K562 (cell line): ENCODE results near the gene TRAP1. TPM values are rescaled to one million over a fixed set of nuclear protein-coding genes. Genes with fewer than 3 reads are reported as not detected.

ENCODE experiments used
- ATAC-seq: fragments of 200-7000 bp; cut with Tn5 transposase; 3 replicates; pipeline ENCODE4 v1.9.1; 2020; ENCODE audit warnings: moderate library complexity
- BruUV-seq: library from RNA; stranded (reverse); fragments of 400-500 nt; replicated peaks from 2 replicates; lab custom pipeline; 2021; lab: Mats Ljungman, UMichigan
- CTCF ChIA-PET: fragments of 300-600 bp; formaldehyde crosslinking; extraction: SDS; loops from one replicate; lab custom pipeline; 2021; ENCODE audit warnings: low intra/inter-chr PET ratio; lab: Yijun Ruan, JAX
- POLR2A ChIA-PET: fragments of 300-600, 350-650 bp; sonication (Branson Sonifier 250); formaldehyde crosslinking; extraction: SDS; loops from one replicate; lab custom pipeline; 2021; ENCODE audit warnings: antibody characterized with exemption, inconsistent platforms; lab: Yijun Ruan, JAX
- DNase-seq, 4 experiments: peaks; one replicate each; pipeline versions ENCODE4 v3.0.0 to v3.0.0-alpha.2; 2011 to 2018; ENCODE audit warnings: low spot score in 3 of 4, mixed read lengths in 3 of 4; ENCODE audit errors: extremely low read depth in 1 of 4
- FAIRE-seq: peaks from 2 replicates; lab custom pipeline; 2011; peaks lifted over from hg19 to GRCh38; lab: Jason Lieb, UNC
- H2AFZ ChIP-seq: 2 replicates; pipeline ENCODE4 v1.6.0; 2011; ENCODE audit warnings: low read depth, low read length, control low read depth, inconsistent platforms
- H3K27ac ChIP-seq: fragments of 200-600 bp; 3 replicates; pipeline ENCODE4 v1.8.0; 2011; ENCODE audit warnings: low read depth, mild to moderate bottlenecking, control low read depth, inconsistent platforms, low read length, moderate library complexity, mixed read lengths; ENCODE audit errors: extremely low read depth
- H3K27me3 ChIP-seq, 2 experiments: fragments of 300-600 bp in 1 of 2; 2 replicates in 1 of 2; 3 replicates in 1 of 2; pipeline versions ENCODE4 v1.6.0 to v1.8.0; 2011; ENCODE audit warnings: inconsistent platforms in 2 of 2, low read length in 2 of 2, mild to moderate bottlenecking in 1 of 2, mixed read lengths in 1 of 2, moderate library complexity in 1 of 2; ENCODE audit not compliant: control insufficient read depth in 2 of 2, insufficient read depth in 2 of 2
- H3K36me3 ChIP-seq: fragments of 300-600 bp; 3 replicates; pipeline ENCODE4 v1.8.0; 2011; ENCODE audit warnings: mild to moderate bottlenecking, low read length, inconsistent platforms; ENCODE audit not compliant: control insufficient read depth, insufficient read depth
- H3K4me1 ChIP-seq, 2 experiments: fragments of 200-600 bp in 1 of 2; replicated peaks in 1 of 2; 2 replicates in 1 of 2; 3 replicates in 1 of 2; pipeline versions ENCODE4 v1.5.1 to v1.8.0; 2011; ENCODE audit warnings: inconsistent platforms in 2 of 2, low read length in 2 of 2, mild to moderate bottlenecking in 1 of 2, mixed read lengths in 1 of 2, moderate library complexity in 1 of 2; ENCODE audit not compliant: control insufficient read depth in 2 of 2, insufficient read depth in 2 of 2
- H3K4me2 ChIP-seq: 2 replicates; pipeline ENCODE4 v1.6.1; 2011; ENCODE audit warnings: low read length, control low read depth, inconsistent platforms, mixed read lengths; ENCODE audit not compliant: insufficient read depth
- H3K4me3 ChIP-seq: fragments of 200-600 bp; sonication (generic), shearing (Covaris generic); 2 replicates; pipeline ENCODE4 v1.5.1; 2016; ENCODE audit warnings: control low read depth, inconsistent platforms
- H3K79me2 ChIP-seq: fragments of 200-600 bp; 3 replicates; pipeline ENCODE4 v1.8.0; 2011; ENCODE audit warnings: low read length, inconsistent platforms; ENCODE audit not compliant: control insufficient read depth, insufficient read depth
- H3K9ac ChIP-seq, 2 experiments: 2 replicates each; pipeline versions ENCODE4 v1.6.0 to v1.6.1; 2011; ENCODE audit warnings: low read depth in 2 of 2, low read length in 2 of 2, control low read depth in 1 of 2, inconsistent platforms in 1 of 2, mild to moderate bottlenecking in 1 of 2, mixed read lengths in 1 of 2; ENCODE audit not compliant: insufficient read depth in 1 of 2
- H3K9me1 ChIP-seq: one replicate; pipeline ENCODE4 v1.6.0; 2011; ENCODE audit warnings: inconsistent platforms, mild to moderate bottlenecking, low read length, moderate library complexity; ENCODE audit not compliant: control insufficient read depth, insufficient read depth
- H3K9me3 ChIP-seq: replicated peaks from 2 replicates; pipeline ENCODE4 v1.5.1; 2011; ENCODE audit warnings: low read depth, low read length, inconsistent platforms; ENCODE audit not compliant: control insufficient read depth, insufficient read depth
- H4K20me1 ChIP-seq: replicated peaks from 2 replicates; pipeline ENCODE4 v1.6.1; 2011; ENCODE audit warnings: low read length, inconsistent platforms, mixed read lengths; ENCODE audit not compliant: control insufficient read depth, insufficient read depth
- RBM25 ChIP-seq: fragments of 200-400 bp; formaldehyde crosslinking; IDR thresholded peaks from 2 replicates; pipeline ENCODE4 v1.6.1; 2018; ENCODE audit warnings: low read length, low read depth, moderate library complexity; ENCODE audit not compliant: severe bottlenecking
- SFPQ ChIP-seq: fragments of 200-400 bp; formaldehyde crosslinking; IDR thresholded peaks from 2 replicates; pipeline ENCODE4 v1.6.1; 2017; ENCODE audit warnings: mild to moderate bottlenecking, low read depth, low read length, moderate library complexity
- ZNF121 ChIP-seq: sonication (generic); formaldehyde crosslinking; conservative IDR thresholded peaks from 2 replicates; pipeline ENCODE4 v1.8.0; 2022; ENCODE audit warnings: missing genetic modification reagents
- WGBS: fragments of 100-300 bp; shearing (Covaris generic); methylation state at CpG from one replicate; pipeline ENCODE4 v1.1.6; 2016; ENCODE audit warnings: low coverage, mixed read lengths; ENCODE audit not compliant: insufficient coverage; ENCODE audit errors: missing lambda C conversion rate; 5-methylcytosine and 5-hydroxymethylcytosine counted together
- in situ Hi-C: fragments of 300-500 bp; cut with MboI; formaldehyde crosslinking; loops from 4 replicates; pipeline ENCODE4 v1.15.0; 2018; ENCODE audit warnings: inconsistent platforms, mixed read lengths
- intact Hi-C: fragments of 100-400 bp; cut with micrococcal nuclease; formaldehyde crosslinking; loops from 2 replicates; pipeline ENCODE4 v1.14.2; 2022
- polyA plus RNA-seq, 8 experiments: library from polyadenylated mRNA; depleted of rRNA in 4 of 8; stranded (reverse) in 5 of 8; unstranded in 3 of 8; fragments of >200 nt; fragmentation: Nextera tagmentation in 2 of 8; fragmentation: Illumina TruSeq in 1 of 8; extraction: Ambion mirVana in 2 of 8; extraction: Trizol in 1 of 8; gene quantifications; 2 replicates each; pipeline versions ENCODE4 v1.2.1 to v1.2.3, GENCODE V29; 2011 to 2014; ENCODE audit warnings: inconsistent platforms in 1 of 8, missing spikeins in 1 of 8
- total RNA-seq, 7 experiments: library from RNA; depleted of rRNA in 6 of 7; stranded (reverse); fragments of >200 nt in 6 of 7; fragmentation: Illumina TruSeq in 2 of 7; extraction: Trizol in 2 of 7; gene quantifications; 2 replicates each; pipeline versions ENCODE4 v1.2.1 to v1.2.3, GENCODE V29; 2011 to 2021; ENCODE audit warnings: low replicate concordance in 1 of 7

The TRAP1 gene
- total and polyA plus RNA-seq, 9 of the 15 experiments (the other 6 are each of a cell fraction or from before 2014, with no cell fraction given): 19.1 to 436 (median 301) TPM

GRCh38 chr16:3706253-3707012 lies 10.9 kb downstream of the TRAP1 start:
- POLR2A ChIA-PET: interaction anchor here (0.5 to 0.6 kb wide), 2 partner anchors 10 to 140 kb away, joined by 3 read pairs; no protein-coding TSS in a partner anchor
- BruUV-seq: no TSS peak
- H3K27me3 ChIP-seq: no peaks in the 10 kb centered on the region
- H3K4me3 ChIP-seq: no peak overlapping the region
- no peak overlapping the region for H3K4me2 ChIP-seq
- no peaks in the 10 kb centered on the region for H4K20me1 ChIP-seq
- intact Hi-C loops (no loop called here), in situ Hi-C loops (no loop called here)
- H3K9ac ChIP-seq: no peak overlapping the region
- TF ChIP-seq ZNF121 (CRISPR knock-in tag) (peak; percentile 79), RBM25 (peak; percentile 3), SFPQ (no peak)
- peaks cover 84% of the 10 kb centered on the region for H3K79me2 ChIP-seq
- WGBS: 92% methylated on average over 8 of the region's 10 CpGs
- ATAC-seq (peak; percentile 38; the same call in 1 of the 3 replicates), DNase-seq (no peak), FAIRE-seq (no peak)
- CTCF ChIA-PET: no interaction called here
- H3K4me1 ChIP-seq: no peaks in the 10 kb centered on the region; a peak in 1 of 5 replicates
- no peak overlapping the region for H3K27ac ChIP-seq
- no peaks in the 10 kb centered on the region for H3K9me3 ChIP-seq
- peaks cover 67% of the 10 kb centered on the region; the same call in 2 of the 3 replicates for H3K36me3 ChIP-seq
- H3K9me1 ChIP-seq: no peaks in the 10 kb centered on the region
- H2AFZ ChIP-seq: no peak overlapping the region
